Measurements from ENCODE around the gene DDIT3. TPM values are rescaled to one million over a fixed set of nuclear protein-coding genes. Genes with fewer than 3 reads are reported as not detected.

Gene DDIT3
- total RNA-seq, 4 donors from 2014 or later, result 27.6 to 58.2 (median 41.6) TPM

DNA sequence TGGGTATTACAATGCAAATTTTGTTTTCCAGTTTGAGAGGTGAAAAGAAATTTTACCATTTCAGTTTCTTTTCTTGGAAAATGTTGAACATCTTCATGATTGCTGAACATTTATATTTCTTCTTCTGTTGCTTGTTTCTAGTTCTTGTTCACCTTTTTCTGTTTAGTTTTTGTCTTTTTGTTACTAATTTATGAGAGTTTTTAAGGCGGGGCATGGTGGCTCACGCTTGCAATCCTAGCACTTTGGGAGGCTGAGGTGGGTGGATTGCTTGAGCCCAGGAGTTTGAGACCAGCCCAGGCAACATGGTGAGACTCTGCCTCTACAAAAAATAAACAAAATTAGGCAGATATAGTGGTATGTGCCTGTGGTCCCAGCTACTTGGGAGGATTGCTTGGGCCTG is 40.2 kb upstream of the DDIT3 start:
- no peak overlapping the region for H3K4me3 ChIP-seq (ENCODE audit: low read depth, poor library complexity, severe bottlenecking)
- 91 to 94% methylated on average over 2 of the region's 2 CpGs for WGBS, 2 donors
- no peak for DNase-seq (ENCODE audit: low spot score in 2 of 2)
- no peak for TF ChIP-seq POLR2A (IDR thresholded peaks at IDR 0.05)
- TF ChIP-seq, protein P1, sequence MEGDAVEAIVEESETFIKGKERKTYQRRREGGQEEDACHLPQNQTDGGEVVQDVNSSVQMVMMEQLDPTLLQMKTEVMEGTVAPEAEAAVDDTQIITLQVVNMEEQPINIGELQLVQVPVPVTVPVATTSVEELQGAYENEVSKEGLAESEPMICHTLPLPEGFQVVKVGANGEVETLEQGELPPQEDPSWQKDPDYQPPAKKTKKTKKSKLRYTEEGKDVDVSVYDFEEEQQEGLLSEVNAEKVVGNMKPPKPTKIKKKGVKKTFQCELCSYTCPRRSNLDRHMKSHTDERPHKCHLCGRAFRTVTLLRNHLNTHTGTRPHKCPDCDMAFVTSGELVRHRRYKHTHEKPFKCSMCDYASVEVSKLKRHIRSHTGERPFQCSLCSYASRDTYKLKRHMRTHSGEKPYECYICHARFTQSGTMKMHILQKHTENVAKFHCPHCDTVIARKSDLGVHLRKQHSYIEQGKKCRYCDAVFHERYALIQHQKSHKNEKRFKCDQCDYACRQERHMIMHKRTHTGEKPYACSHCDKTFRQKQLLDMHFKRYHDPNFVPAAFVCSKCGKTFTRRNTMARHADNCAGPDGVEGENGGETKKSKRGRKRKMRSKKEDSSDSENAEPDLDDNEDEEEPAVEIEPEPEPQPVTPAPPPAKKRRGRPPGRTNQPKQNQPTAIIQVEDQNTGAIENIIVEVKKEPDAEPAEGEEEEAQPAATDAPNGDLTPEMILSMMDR (IDR thresholded peaks at IDR 0.05), result no peak
- intact Hi-C loops (cut with DNase I; ENCODE audit: low total_unique reads), result no loop called here

GRCh38 chr12:57558864-57559263 is 38.5 kb upstream of the DDIT3 start:
- no peak overlapping the region for H3K4me3 ChIP-seq (ENCODE audit: low read depth, poor library complexity, severe bottlenecking)
- DNase-seq (ENCODE audit: low spot score in 2 of 2), result no peak
- WGBS, 2 donors, result 85 to 88% methylated on average over 4 of the region's 4 CpGs
- intact Hi-C loops (cut with DNase I; ENCODE audit: low total_unique reads), result no loop called here
- TF ChIP-seq, protein P1 (IDR thresholded peaks at IDR 0.05), result no peak
- TF ChIP-seq POLR2A (IDR thresholded peaks at IDR 0.05), result no peak

DNA sequence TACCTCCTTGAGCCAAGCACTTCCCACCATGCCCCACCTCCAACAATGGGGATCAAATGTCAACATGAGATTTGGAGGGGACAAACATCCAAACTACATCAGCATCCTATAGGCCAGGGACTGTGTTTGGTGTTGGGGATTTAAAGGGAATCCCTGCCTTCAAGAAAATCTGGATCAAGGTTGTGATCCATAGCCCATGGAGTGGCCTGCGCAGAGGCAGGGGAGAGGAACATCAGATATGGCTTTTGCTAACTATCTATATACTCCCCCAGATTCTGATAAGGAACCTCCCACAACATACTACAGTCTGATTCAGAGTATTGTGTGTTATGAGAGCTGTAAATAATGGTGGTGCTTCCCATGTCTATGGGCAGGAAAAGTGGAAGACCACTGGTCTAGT is 34.6 kb upstream of the DDIT3 start:
- 92 to 100% methylated on average over 1 of the region's 1 CpG for WGBS, 2 donors
- intact Hi-C loops (cut with DNase I; ENCODE audit: low total_unique reads), result no loop called here
- H3K4me3 ChIP-seq (ENCODE audit: low read depth, poor library complexity, severe bottlenecking), result no peak overlapping the region
- DNase-seq (ENCODE audit: low spot score in 2 of 2), result no peak
- no peak for TF ChIP-seq POLR2A (IDR thresholded peaks at IDR 0.05)
- TF ChIP-seq, protein P1 (IDR thresholded peaks at IDR 0.05), result no peak

DNA sequence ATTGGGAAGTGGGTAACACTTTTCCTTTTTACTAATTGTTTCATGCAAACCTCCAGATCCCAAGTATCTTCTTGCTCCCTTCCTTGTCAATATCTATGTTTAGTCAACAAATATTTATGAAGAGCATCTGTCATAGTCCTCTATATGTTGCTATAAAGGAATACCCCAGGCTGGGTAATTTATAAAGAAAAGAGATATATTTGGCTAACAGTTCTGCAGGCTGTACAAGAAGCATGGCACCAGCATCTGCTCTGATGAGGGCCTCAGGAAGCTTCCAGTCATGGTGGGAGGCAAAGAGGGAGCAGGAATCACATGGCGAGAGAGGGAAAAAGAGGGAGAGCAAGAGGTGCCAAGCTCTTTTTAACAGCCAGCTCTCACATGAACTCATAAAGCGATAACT is 34.1 kb upstream of the DDIT3 start:
- intact Hi-C loops (cut with DNase I; ENCODE audit: low total_unique reads), result no loop called here
- 96 to 98% methylated on average over 2 of the region's 2 CpGs for WGBS, 2 donors
- TF ChIP-seq, protein P1 (IDR thresholded peaks at IDR 0.05), result no peak
- TF ChIP-seq POLR2A (IDR thresholded peaks at IDR 0.05), result no peak
- no peak for DNase-seq (ENCODE audit: low spot score in 2 of 2)
- H3K4me3 ChIP-seq (ENCODE audit: low read depth, poor library complexity, severe bottlenecking), result no peak overlapping the region

DNA sequence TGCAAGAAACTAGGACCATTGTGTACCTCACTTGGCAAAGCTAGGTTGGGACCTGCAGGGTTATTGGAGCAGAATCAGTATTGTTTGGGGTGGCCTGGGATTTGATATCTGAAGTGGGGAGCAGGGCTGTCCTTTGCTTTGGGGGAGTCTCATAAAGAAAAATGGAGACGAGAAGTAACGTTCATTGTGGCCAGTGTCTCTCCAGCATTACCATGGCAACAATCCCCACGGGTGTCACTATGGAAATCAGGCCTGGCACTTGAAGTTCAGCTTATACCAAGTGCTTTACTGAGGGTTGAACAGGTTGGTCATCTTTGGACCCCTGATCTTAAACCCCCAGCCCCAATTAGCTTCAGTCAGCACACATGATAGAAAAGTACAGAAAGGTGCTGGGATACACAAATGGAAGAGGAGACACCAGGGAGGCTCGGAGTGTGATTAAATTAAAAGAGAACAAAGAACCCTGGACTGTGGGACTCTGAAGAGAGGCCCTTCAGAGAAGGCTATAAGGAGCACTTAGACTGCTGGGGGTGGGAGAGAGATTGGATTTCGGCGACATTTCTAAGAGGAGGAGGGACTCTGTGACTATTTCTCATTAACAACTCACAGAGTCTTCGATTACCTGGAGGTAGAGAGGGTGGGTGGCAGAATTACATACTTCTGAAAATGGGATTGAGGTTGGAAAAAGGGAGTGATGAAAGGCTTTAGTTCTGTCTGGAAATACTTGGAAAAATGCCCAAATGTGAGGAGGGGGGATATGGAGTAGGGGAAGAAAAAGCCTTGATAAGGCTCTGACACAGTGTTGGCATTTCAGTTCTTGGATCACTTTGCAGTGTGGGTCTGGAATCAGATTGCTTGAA is 33.3 kb upstream of the DDIT3 start:
- TF ChIP-seq, protein P1 (IDR thresholded peaks at IDR 0.05), result no peak
- no peak for DNase-seq (ENCODE audit: low spot score in 2 of 2)
- H3K4me3 ChIP-seq (ENCODE audit: low read depth, poor library complexity, severe bottlenecking), result no peak overlapping the region
- WGBS, 2 donors, result 65 to 71% methylated on average over 7 of the region's 7 CpGs
- intact Hi-C loops (cut with DNase I; ENCODE audit: low total_unique reads), result no loop called here
